ENCODE results near the gene AUH.

AUH gene

DNA sequence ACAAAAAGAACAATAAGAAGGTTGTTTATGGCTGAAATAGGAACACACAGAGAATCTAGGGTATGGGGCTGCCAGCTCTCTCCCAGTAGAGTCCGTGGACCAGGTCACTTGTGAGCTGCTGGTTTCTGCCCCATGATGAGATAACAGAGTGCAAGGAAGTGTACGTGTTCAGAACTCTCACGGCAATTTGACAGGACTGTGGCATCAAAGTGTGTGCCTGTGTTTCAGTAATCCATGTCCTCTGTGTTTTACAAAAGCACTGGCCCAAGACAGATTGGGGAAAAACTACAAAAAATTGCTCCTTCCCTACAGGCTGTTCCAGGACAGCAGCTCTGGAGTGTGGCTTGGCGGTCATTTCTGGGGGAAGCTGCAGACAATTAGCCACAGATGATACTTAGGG lies 184.6 kb downstream of the AUH start:
- TF ChIP-seq CTCF (IDR thresholded peaks at IDR 0.05; ENCODE audit: control insufficient read depth, extremely low read depth, insufficient read depth): no peak
- no peak for DNase-seq (ENCODE audit: low read depth)
- no peak overlapping the region for H3K4me3 ChIP-seq (ENCODE audit: low read depth, low read length)

- no peak overlapping the region for H3K4me3 ChIP-seq (ENCODE audit: low read depth, low read length)
- TF ChIP-seq CTCF (IDR thresholded peaks at IDR 0.05; ENCODE audit: control insufficient read depth, extremely low read depth, insufficient read depth): no peak
These were observed 185.3 kb downstream of the AUH start for GRCh38 chr9:91176426-91176825.

DNA sequence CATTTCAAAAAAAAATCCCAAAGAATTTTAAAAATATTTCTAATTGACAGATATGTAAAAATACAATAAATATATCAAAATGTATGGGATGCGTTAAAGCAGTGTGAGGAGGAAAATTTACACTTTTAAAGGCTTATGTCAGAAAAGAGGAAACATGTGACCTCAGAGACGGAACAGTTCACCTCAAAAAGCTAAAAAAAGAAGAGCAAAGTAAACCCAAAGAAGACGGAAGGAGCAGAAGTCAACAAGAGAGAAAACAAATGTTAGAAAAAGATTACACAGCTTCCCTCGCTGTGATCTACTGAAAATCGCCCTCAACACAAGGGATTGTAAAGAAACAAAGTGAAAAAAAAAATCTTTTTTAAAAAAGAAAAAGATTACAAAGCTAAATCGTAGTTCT lies 186.9 kb downstream of the AUH start:
- no peak for TF ChIP-seq CTCF (IDR thresholded peaks at IDR 0.05; ENCODE audit: control insufficient read depth, extremely low read depth, insufficient read depth)
- no peak for DNase-seq (ENCODE audit: low read depth)
- no peak overlapping the region for H3K4me3 ChIP-seq (ENCODE audit: low read depth, low read length)

More at GRCh38 chr9:91176426-91176825, 185.3 kb downstream of the AUH start:
- no peak for DNase-seq (ENCODE audit: low read depth)

DNA sequence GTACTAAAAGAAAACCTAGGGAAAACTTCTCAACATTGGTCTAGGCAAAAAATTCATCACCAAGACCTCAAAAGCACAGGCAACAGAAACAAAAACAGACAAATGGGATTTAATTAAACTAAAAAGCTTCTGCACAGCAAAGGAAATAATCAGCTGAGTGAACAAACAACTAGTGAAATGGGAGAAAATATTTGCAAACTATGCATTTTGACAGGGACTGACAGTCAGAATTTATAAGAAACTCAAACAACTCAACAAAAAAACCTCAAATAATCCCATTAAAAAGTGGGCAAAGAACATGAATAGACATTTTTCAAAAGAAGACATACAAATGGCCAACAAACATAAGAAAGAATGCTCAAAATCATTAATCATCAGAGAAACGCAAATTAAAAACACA lies 189.4 kb downstream of the AUH start:
- no peak for TF ChIP-seq CTCF (IDR thresholded peaks at IDR 0.05; ENCODE audit: control insufficient read depth, extremely low read depth, insufficient read depth)
- DNase-seq (ENCODE audit: low read depth): no peak
- no peak overlapping the region for H3K4me3 ChIP-seq (ENCODE audit: low read depth, low read length)

DNA sequence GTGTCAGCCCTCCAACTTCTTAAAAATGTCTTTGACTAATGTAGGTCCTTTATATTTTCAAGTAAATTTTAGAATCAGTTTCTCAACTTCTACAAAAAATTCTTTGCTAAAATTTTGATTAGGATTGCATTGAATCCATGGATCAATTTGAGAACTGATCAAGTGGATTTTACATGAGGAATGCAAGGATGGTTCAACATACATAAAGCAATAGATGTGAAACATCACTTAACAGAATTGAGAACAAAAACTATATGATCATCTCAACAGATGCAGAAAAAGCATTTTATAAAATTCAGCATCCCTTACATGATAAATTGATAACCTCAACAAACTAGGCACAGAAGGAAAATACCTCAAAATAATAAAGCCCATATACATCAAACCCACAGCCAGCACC lies 190.8 kb downstream of the AUH start:
- no peak for TF ChIP-seq CTCF (IDR thresholded peaks at IDR 0.05; ENCODE audit: control insufficient read depth, extremely low read depth, insufficient read depth)
- DNase-seq (ENCODE audit: low read depth): no peak

GRCh38 chr9:91166796-91167366 lies 194.8 kb downstream of the AUH start:
- no peak for TF ChIP-seq CTCF (IDR thresholded peaks at IDR 0.05; ENCODE audit: control insufficient read depth, extremely low read depth, insufficient read depth)
- DNase-seq (ENCODE audit: low read depth): no peak
- no peak overlapping the region for H3K4me3 ChIP-seq (ENCODE audit: low read depth, low read length)

More for the DNA sequence above, 190.8 kb downstream of the AUH start:
- no peak overlapping the region for H3K4me3 ChIP-seq (ENCODE audit: low read depth, low read length)

Data from LNCaP clone FGC (cell line).